A673 (cell line): ENCODE measurements around the gene GABRR2.

Experiments
- EZH2 ChIP-seq: fragments of 200-600 bp; sonication (generic); IDR thresholded peaks from 2 replicates; pipeline ENCODE4 v1.6.1; 2017; ENCODE audit warnings: borderline replicate concordance, low read depth, mild to moderate bottlenecking, mixed read lengths, antibody characterized with exemption, low read length; ENCODE audit not compliant: poor library complexity, severe bottlenecking
- TF ChIP-seq, protein P1 (sequence below): fragments of 300-800, 200-600 bp; sonication (generic); conservative IDR thresholded peaks from 2 replicates; pipeline ENCODE4 v1.5.1; 2017; ENCODE audit warnings: low read depth, mild to moderate bottlenecking, antibody characterized with exemption, low read length, moderate library complexity, mixed read lengths

DNA sequence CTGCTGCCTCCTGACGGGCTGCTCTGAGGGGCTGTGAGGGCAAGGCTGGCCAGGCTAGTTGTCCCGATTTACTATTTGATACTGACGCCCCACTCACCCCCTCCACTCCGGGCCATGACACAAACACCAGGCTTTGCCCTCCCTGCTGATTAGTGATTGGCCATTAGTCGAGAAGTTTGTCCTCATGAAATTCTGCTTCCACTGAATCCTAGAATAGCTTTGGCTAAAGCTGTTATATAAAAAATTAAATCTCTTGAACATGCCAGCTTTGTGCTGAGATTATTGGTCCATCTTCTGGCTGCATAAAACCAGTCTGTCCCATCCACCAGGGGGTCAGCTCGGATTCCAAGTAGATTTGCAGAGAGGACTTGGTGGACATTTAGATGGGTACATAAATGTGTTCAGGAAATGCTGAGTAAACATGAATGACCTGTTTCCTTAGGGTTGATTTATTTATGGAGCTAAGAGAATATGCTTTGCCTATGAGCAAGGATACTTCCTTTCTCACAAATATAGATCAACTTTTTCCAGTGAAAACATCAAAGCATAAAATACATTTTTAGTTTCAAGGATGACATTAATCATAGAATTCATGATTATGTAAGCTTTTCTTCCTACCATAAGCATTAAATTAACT is at the start of gene GABRR2:
- TF ChIP-seq, protein P1, sequence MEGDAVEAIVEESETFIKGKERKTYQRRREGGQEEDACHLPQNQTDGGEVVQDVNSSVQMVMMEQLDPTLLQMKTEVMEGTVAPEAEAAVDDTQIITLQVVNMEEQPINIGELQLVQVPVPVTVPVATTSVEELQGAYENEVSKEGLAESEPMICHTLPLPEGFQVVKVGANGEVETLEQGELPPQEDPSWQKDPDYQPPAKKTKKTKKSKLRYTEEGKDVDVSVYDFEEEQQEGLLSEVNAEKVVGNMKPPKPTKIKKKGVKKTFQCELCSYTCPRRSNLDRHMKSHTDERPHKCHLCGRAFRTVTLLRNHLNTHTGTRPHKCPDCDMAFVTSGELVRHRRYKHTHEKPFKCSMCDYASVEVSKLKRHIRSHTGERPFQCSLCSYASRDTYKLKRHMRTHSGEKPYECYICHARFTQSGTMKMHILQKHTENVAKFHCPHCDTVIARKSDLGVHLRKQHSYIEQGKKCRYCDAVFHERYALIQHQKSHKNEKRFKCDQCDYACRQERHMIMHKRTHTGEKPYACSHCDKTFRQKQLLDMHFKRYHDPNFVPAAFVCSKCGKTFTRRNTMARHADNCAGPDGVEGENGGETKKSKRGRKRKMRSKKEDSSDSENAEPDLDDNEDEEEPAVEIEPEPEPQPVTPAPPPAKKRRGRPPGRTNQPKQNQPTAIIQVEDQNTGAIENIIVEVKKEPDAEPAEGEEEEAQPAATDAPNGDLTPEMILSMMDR: no peak
- TF ChIP-seq EZH2: no peak
